HEK293T (cell line): ENCODE results near the gene ZNF831.

Experiments used
- CTCF ChIA-PET: fragments of 350-600 bp; formaldehyde crosslinking; extraction: SDS; loops from one replicate; lab custom pipeline; 2021; ENCODE audit warnings: antibody characterized with exemption, inconsistent platforms; lab: Yijun Ruan, JAX
- POLR2A ChIA-PET: fragments of 350-600 bp; formaldehyde crosslinking; extraction: SDS; loops from one replicate; lab custom pipeline; 2020; ENCODE audit warnings: antibody characterized with exemption, inconsistent platforms; lab: Yijun Ruan, JAX
- DNase-seq: peaks from one replicate; pipeline ENCODE4 v3.0.0; 2012; ENCODE audit warnings: mixed read lengths; ENCODE audit errors: extremely low spot score
- ARNT ChIP-seq: fragments of 450-650 bp; IDR thresholded peaks from 2 replicates; pipeline ENCODE4 v1.6.1; 2017; ENCODE audit warnings: mild to moderate bottlenecking
- BHLHE40 ChIP-seq: fragments of 450-650 bp; IDR thresholded peaks from 2 replicates; pipeline ENCODE4 v1.6.1; 2016; ENCODE audit warnings: mild to moderate bottlenecking, moderate library complexity, borderline replicate concordance
- CTBP1 ChIP-seq: fragments of 450-650 bp; IDR thresholded peaks from 2 replicates; pipeline ENCODE4 v1.6.1; 2016; ENCODE audit warnings: borderline replicate concordance
- ELF4 ChIP-seq: fragments of 450-650 bp; IDR thresholded peaks from 2 replicates; pipeline ENCODE4 v1.6.1; 2017; ENCODE audit warnings: antibody characterized with exemption
- FOXA1 ChIP-seq: fragments of 450-650 bp; IDR thresholded peaks from 2 replicates; pipeline ENCODE4 v1.6.1; 2016; ENCODE audit warnings: mild to moderate bottlenecking
- FOXK2 ChIP-seq: fragments of 450-650 bp; IDR thresholded peaks from 2 replicates; pipeline ENCODE4 v1.6.1; 2016; ENCODE audit warnings: mild to moderate bottlenecking
- FOXM1 ChIP-seq: fragments of 450-650 bp; IDR thresholded peaks from 2 replicates; pipeline ENCODE4 v1.6.1; 2017; ENCODE audit warnings: mild to moderate bottlenecking, borderline replicate concordance
- HDGF ChIP-seq: fragments of 450-650 bp; IDR thresholded peaks from 2 replicates; pipeline ENCODE4 v1.6.1; 2017; ENCODE audit warnings: antibody characterized with exemption, borderline replicate concordance
- L3MBTL2 ChIP-seq: fragments of 450-650 bp; conservative IDR thresholded peaks from 2 replicates; pipeline ENCODE4 v1.6.1; 2016; ENCODE audit warnings: mild to moderate bottlenecking
- LEF1 ChIP-seq: fragments of 450-650 bp; IDR thresholded peaks from 2 replicates; pipeline ENCODE4 v1.6.1; 2017; ENCODE audit warnings: mild to moderate bottlenecking, borderline replicate concordance
- NFRKB ChIP-seq: fragments of 450-650 bp; IDR thresholded peaks from 2 replicates; pipeline ENCODE4 v1.6.1; 2016; ENCODE audit warnings: mild to moderate bottlenecking, moderate library complexity
- SP1 ChIP-seq: fragments of 450-650 bp; IDR thresholded peaks from 2 replicates; pipeline ENCODE4 v1.6.1; 2017
- SUZ12 ChIP-seq: fragments of 450-650 bp; IDR thresholded peaks from 2 replicates; pipeline ENCODE4 v1.6.1; 2016; ENCODE audit warnings: mild to moderate bottlenecking
- TARDBP ChIP-seq: fragments of 450-650 bp; IDR thresholded peaks from 2 replicates; pipeline ENCODE4 v1.6.1; 2016
- ZNF384 ChIP-seq: fragments of 450-650 bp; IDR thresholded peaks from 2 replicates; pipeline ENCODE4 v1.6.1; 2016
- TF ChIP-seq, protein P1 (sequence below): fragments of 450-650 bp; IDR thresholded peaks from 2 replicates; pipeline ENCODE4 v1.6.1; 2016

ZNF831 gene

DNA sequence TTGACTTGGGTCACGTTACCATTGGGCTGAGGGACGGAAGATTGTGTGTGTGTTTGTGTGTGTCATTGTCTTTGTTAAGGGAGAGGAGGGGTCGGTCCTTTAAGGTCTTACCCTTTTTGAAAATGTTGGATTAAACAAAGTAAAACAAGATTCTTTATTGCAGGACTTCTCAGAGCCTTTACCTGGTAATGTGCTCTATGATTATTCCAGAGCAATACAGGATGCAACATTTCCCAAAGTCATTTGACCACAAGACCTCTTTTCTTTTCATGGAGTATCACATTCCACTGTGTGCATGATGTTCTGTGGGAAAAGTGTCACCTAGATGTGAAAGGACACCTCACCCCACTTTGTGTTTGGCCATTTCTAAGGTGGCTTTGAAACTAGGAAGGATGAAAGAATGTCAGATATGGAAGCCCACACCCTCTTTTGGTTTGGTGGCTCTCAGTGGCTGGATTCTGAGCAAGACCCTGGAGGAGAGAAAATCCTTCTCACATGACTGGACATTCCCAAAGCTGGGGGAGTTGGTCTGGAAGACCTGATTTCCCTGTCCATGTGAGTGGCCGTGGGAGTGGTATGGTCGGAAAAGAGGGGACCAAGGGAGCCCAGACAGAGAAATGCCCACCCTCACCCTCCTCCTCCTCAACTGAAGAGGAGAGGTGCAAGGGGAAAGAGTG lies 18.2 kb upstream of the ZNF831 start:
- ChIA-PET CTCF (no interaction called here), POLR2A (no interaction called here)
- no peak for DNase-seq
- no peak for TF ChIP-seq ELF4
- TF ChIP-seq CTBP1, result no peak
- no peak for TF ChIP-seq FOXA1
- TF ChIP-seq TARDBP, result no peak
- TF ChIP-seq NFRKB, result no peak
- no peak for TF ChIP-seq FOXM1
- TF ChIP-seq L3MBTL2, result no peak
- TF ChIP-seq ZNF384, result no peak
- no peak for TF ChIP-seq BHLHE40
- no peak for TF ChIP-seq ARNT

DNA sequence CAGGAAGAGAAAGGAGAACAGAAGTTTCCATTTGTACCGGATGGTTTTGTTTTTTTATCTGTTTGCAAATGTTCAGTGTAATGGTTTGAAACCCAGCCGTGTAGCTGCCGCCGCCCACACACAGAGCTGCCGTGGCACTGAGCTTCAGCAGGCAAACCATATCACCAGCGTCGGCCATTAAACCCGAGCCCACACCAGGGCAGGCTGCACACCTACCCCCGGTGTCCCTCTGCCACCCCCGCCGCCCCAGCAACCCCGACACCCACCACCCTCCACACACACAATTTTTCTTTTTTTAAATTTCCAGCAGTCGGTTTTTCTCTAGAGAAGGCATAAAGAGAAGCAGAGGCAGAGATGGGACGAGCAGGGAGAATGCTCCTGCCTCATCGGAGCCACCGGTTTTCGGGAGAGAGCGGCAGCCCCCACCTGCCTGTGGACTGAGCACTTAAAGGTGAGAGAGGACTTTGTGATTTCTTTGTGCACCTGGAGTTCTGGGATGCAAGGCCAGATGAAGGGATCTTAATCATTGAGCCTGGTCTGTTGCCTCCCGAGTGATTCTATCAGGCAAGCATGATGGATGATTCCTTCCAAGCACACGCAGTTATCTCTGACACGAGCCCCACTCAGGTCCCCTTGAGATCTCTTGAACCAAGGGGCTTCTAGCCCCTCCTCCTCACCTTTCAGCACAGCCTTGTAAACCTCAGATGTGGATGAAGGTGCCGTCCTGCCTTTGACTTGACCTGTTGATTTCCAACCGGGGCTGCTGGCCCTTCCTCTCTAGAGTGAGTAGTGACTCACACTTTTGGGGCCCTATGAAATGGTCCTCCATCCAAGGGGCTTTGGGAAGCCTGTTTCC lies 17.5 kb upstream of the ZNF831 start:
- no peak for DNase-seq
- TF ChIP-seq BHLHE40, result no peak
- ChIA-PET POLR2A (no interaction called here), CTCF (no interaction called here)

DNA sequence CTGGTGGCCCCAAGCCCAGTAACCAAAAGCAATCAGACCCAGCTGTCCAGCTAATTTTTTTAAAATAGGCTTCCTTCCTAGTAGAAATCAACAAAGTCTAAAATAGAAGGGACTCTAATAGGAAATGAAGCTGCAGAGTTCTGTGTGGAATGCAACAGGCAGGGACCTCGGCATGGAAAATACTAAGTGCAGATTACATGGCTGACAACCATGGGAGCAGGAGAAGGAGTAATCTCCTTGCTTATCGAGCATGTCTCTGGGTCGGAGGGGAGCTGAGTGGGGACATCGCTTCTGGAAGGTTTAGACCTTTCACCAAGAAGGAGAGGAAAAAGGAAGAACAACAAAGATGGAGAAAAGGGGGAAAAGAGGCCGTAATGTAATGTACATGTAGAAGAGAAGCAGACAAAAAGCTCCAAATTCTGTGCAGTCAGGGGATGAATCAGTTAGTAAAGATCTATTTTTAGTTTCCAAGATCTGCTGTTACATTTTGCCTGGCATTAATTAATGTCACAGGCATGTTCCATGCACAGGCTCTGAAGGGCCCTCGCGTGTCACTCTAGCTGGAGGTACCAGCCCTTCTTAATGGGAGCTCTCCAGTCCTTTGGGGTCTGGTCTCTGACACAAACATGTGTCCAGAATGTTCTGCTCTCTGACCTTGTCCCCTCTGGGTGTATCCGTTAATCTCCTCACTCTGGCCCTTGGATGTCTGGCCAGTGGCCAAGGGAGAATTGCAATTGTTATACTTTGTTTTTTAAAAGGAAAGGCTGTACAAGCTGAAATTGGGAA lies 16.6 kb upstream of the ZNF831 start:
- TF ChIP-seq TARDBP, result no peak
- no peak for TF ChIP-seq L3MBTL2
- TF ChIP-seq NFRKB, result no peak
- TF ChIP-seq BHLHE40, result no peak
- TF ChIP-seq HDGF, result no peak
- TF ChIP-seq FOXK2, result no peak
- TF ChIP-seq FOXM1, result no peak
- TF ChIP-seq, protein P1, sequence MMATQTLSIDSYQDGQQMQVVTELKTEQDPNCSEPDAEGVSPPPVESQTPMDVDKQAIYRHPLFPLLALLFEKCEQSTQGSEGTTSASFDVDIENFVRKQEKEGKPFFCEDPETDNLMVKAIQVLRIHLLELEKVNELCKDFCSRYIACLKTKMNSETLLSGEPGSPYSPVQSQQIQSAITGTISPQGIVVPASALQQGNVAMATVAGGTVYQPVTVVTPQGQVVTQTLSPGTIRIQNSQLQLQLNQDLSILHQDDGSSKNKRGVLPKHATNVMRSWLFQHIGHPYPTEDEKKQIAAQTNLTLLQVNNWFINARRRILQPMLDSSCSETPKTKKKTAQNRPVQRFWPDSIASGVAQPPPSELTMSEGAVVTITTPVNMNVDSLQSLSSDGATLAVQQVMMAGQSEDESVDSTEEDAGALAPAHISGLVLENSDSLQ, result no peak
- TF ChIP-seq ZNF384, result no peak
- no peak for TF ChIP-seq ELF4
- TF ChIP-seq FOXA1, result no peak
- POLR2A ChIA-PET, result no interaction called here
- no peak for DNase-seq
- CTCF ChIA-PET, result interaction anchor here (0.8 kb wide), 1 partner anchor 57 kb away, joined by 3 read pairs; no protein-coding TSS in a partner anchor

DNA sequence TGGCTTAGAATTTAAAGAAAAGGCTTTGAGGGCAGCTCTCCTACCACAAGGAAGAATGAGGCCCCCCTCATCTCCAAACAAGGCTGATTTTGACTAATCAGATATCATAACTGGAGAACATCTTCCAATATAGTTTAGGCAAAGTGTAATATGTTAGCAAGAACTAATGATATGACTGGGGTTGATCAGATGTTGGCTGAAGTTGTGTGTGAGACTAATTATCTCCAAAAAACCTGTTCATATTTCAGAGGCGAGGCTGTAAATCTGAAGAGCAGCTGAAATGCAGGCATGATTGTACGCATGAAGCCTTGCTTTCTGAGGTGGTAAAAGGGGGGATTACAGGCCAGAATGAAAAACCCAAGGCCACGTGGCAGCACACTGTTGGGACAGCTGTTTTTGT lies 16.0 kb upstream of the ZNF831 start:
- DNase-seq, result no peak
- POLR2A ChIA-PET, result no interaction called here
- CTCF ChIA-PET, result interaction anchor here (0.8 kb wide), 1 partner anchor 58 kb away, joined by 3 read pairs; no protein-coding TSS in a partner anchor

DNA sequence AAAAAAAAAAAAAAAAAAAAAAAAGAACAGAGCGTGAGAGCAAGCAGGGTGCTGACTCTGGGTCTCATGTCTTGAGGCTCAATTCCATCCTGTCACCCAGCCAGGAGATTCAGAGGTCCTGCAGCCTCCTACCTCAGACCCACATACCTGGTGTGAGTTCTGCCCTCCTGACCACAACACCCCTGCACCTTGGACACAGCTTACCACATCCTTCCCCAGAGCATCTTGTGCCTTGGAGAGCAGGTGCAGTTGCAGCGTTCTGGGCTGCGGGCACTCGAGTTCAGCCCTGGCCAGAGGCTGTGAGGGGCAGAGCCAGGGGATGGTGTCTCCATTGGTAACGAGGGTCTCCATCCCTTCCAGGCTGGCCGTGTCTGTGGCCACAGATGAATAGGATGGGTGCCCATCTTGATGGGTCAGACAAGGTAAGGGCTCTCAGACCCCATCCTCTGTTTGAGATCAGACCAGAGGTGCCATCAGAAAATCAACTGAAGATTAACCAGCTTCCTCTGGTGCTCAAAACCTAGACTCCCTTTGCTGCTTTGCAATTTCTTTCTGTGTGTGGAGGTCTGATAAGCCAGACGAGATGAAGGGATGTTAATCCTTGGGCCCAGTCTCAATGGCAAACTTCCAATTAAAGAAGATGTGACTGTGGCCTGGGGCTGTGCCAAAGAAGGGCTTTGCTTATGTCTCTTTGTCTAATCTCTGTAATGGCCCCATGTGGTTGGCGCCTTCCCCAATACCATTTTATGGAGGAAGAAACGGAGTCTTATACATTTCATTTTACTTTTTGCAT lies 14.7 kb upstream of the ZNF831 start:
- no peak for DNase-seq
- POLR2A ChIA-PET, result no interaction called here
- CTCF ChIA-PET, result no interaction called here

More for the DNA sequence above, 16.0 kb upstream of the ZNF831 start:
- no peak for TF ChIP-seq FOXM1
- TF ChIP-seq LEF1, result no peak
- TF ChIP-seq CTBP1, result no peak
- no peak for TF ChIP-seq SP1
- no peak for TF ChIP-seq HDGF
- TF ChIP-seq, protein P1, result no peak
- no peak for TF ChIP-seq FOXA1
- no peak for TF ChIP-seq L3MBTL2
- no peak for TF ChIP-seq SUZ12
- no peak for TF ChIP-seq NFRKB
- no peak for TF ChIP-seq FOXK2
- no peak for TF ChIP-seq ZNF384
- no peak for TF ChIP-seq ELF4
- no peak for TF ChIP-seq ARNT
- TF ChIP-seq TARDBP, result no peak
- TF ChIP-seq BHLHE40, result no peak

More for the DNA sequence above, 14.7 kb upstream of the ZNF831 start:
- no peak for TF ChIP-seq LEF1
- TF ChIP-seq FOXM1, result no peak
- no peak for TF ChIP-seq ELF4
- no peak for TF ChIP-seq ZNF384
- no peak for TF ChIP-seq NFRKB
